ENCODE measurements around the gene IGF2. TPM values are rescaled to one million over a fixed set of nuclear protein-coding genes. Genes with fewer than 3 reads are reported as not detected.

Gene IGF2
- total and polyA plus RNA-seq, 2 donors from 2014 or later = 10.2 to 30.5 TPM

- FAIRE-seq = no peak
- no peak overlapping the region for H3K4me3 ChIP-seq (ENCODE audit: low read length in 3 of 3)
- intact Hi-C loops (cut with DNase I) = no loop called here
- H3K4me1 ChIP-seq (ENCODE audit: control insufficient read depth in 2 of 3, insufficient read depth in 2 of 3, low read depth in 1 of 3, low read length in 3 of 3) = peaks cover 0 to 10% (median 0%) of the 10 kb centered on the region in 3 donors
- no peak overlapping the region for H3K27ac ChIP-seq (ENCODE audit: low read depth in 2 of 2, low read length in 2 of 2)
- DNase-seq = peak in 1 of 5 donors; percentile 61
- H3K9me3 ChIP-seq (ENCODE audit: control insufficient read depth in 2 of 3, insufficient read depth in 1 of 3, low read length in 3 of 3) = no peaks in the 10 kb centered on the region
- H3K9ac ChIP-seq (ENCODE audit: low read length in 3 of 3) = no peak overlapping the region
- no peak for TF ChIP-seq CTCF (IDR thresholded peaks at IDR 0.05; ENCODE audit: borderline replicate concordance, extremely low read depth, insufficient read depth)
- H3K27me3 ChIP-seq (ENCODE audit: control insufficient read depth, insufficient read depth, low read length) = no peaks in the 10 kb centered on the region
- no peaks in the 10 kb centered on the region for H3K36me3 ChIP-seq (ENCODE audit: control insufficient read depth in 2 of 3, insufficient read depth in 3 of 3, low read length in 3 of 3)
These were observed 42.9 kb downstream of the IGF2 start for GRCh38 chr11:2096011-2096918.

- Histone ChIP-seq H3K27me3 (ENCODE audit: control insufficient read depth, insufficient read depth, low read length) (no peaks in the 10 kb centered on the region), H3K27ac (ENCODE audit: low read depth in 2 of 2, low read length in 2 of 2) (no peak overlapping the region), H3K9me3 (ENCODE audit: control insufficient read depth in 2 of 3, insufficient read depth in 1 of 3, low read length in 3 of 3) (no peaks in the 10 kb centered on the region), H3K36me3 (ENCODE audit: control insufficient read depth in 2 of 3, insufficient read depth in 3 of 3, low read length in 3 of 3) (no peaks in the 10 kb centered on the region), H3K4me1 (ENCODE audit: control insufficient read depth in 2 of 3, insufficient read depth in 2 of 3, low read depth in 1 of 3, low read length in 3 of 3) (peaks cover 0 to 10% (median 0%) of the 10 kb centered on the region in 3 donors), H3K9ac (ENCODE audit: low read length in 3 of 3) (no peak overlapping the region), H3K4me3 (ENCODE audit: low read length in 3 of 3) (no peak overlapping the region)
- intact Hi-C loops (cut with DNase I) = no loop called here
- FAIRE-seq (no peak), DNase-seq (peak in 1 of 5 donors; percentile 34)
- TF ChIP-seq CTCF (IDR thresholded peaks at IDR 0.05; ENCODE audit: borderline replicate concordance, extremely low read depth, insufficient read depth) = no peak
These were observed 43.6 kb downstream of the IGF2 start for GRCh38 chr11:2095542-2095941.

GRCh38 chr11:2095198-2095520 is 44.0 kb downstream of the IGF2 start:
- no peaks in the 10 kb centered on the region for H3K9me3 ChIP-seq (ENCODE audit: control insufficient read depth in 2 of 3, insufficient read depth in 1 of 3, low read length in 3 of 3)
- FAIRE-seq = no peak
- peaks cover 0 to 10% (median 0%) of the 10 kb centered on the region in 3 donors for H3K4me1 ChIP-seq (ENCODE audit: control insufficient read depth in 2 of 3, insufficient read depth in 2 of 3, low read depth in 1 of 3, low read length in 3 of 3)
- H3K4me3 ChIP-seq (ENCODE audit: low read length in 3 of 3) = no peak overlapping the region
- H3K9ac ChIP-seq (ENCODE audit: low read length in 3 of 3) = no peak overlapping the region
- DNase-seq = peak in 1 of 5 donors; percentile 71
- TF ChIP-seq CTCF (IDR thresholded peaks at IDR 0.05; ENCODE audit: borderline replicate concordance, extremely low read depth, insufficient read depth) = no peak
- intact Hi-C loops (cut with DNase I) = no loop called here
- H3K36me3 ChIP-seq (ENCODE audit: control insufficient read depth in 2 of 3, insufficient read depth in 3 of 3, low read length in 3 of 3) = no peaks in the 10 kb centered on the region
- H3K27ac ChIP-seq (ENCODE audit: low read depth in 2 of 2, low read length in 2 of 2) = no peak overlapping the region
- H3K27me3 ChIP-seq (ENCODE audit: control insufficient read depth, insufficient read depth, low read length) = no peaks in the 10 kb centered on the region
